Right kidney (tissue), 1 donor: Measurements from ENCODE around the gene LRGUK.

Experiments
- DNase-seq: peaks from one replicate; pipeline ENCODE4 v3.0.0-alpha.2; 2016

LRGUK gene

DNA sequence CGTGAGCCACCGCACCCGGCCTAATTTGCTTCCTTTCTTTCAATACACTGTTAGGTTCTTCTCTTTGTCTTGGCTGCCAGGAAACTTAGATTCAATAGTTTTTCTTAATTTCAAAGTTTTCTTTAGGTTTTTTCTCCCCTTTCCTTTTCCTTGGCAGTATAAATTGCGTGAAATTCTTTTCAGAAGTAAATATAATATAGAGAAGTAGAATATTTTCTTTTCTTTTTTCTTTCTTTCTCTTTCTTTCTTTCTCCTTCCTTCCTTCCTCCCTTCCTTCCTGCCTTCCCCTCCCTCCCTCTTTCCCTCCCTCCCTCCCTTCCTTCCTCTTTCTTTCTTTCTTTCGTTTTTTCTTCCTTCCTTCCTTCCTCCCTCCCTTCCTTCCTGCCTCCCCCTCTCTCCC is 1.7 kb downstream of the LRGUK start:
- DNase-seq, result no peak

DNA sequence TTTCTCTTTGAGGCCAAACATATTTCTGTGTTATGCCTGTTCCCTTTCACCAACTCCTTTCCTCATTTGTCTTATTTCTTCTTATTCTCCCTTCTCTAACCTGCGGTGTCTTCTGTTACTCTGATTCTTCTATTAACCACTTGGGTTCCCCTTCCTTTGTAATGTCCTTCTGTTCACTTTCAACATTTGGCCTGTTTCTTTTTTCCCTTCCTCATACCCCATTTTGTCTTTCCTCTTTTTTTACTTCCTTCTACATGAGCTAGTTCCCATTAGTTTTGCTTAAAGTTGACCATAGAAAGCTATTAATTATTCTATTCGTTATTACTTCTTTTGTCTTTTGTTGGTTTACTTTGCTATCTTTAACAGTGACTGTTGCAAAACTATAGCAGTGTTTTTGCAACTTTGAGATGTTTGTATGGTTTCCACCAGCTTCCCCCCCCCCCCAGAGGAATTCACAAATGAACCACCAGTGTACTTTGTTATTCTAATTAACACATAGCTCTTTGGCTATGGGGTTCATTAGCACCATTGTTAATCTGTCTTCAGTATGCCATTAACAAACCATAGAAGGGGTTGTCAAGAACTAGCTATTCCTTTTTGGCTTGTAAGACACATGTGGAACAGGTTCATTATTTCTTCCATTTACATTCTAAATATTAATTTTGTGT is 2.9 kb downstream of the LRGUK start:
- no peak for DNase-seq

DNA sequence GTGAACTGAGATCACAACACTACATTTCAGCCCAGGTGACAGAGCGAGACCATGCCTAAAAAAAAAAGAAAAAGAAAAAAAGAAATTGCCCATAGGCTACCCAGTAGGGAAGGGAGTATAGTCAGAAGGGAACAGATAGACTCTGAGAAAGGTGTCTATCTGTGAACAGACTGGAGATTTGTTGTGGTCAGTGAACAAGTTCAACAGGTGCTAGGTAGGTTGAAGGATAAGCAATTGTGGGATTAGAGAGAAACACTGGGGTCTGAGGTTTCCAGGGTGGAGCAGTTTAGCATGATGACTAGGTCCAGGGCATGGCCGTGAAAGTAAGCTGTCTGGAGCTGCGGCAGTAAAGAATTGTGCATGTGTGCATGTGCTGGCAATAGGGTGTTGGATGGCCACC is 6.9 kb downstream of the LRGUK start:
- DNase-seq, result no peak

DNA sequence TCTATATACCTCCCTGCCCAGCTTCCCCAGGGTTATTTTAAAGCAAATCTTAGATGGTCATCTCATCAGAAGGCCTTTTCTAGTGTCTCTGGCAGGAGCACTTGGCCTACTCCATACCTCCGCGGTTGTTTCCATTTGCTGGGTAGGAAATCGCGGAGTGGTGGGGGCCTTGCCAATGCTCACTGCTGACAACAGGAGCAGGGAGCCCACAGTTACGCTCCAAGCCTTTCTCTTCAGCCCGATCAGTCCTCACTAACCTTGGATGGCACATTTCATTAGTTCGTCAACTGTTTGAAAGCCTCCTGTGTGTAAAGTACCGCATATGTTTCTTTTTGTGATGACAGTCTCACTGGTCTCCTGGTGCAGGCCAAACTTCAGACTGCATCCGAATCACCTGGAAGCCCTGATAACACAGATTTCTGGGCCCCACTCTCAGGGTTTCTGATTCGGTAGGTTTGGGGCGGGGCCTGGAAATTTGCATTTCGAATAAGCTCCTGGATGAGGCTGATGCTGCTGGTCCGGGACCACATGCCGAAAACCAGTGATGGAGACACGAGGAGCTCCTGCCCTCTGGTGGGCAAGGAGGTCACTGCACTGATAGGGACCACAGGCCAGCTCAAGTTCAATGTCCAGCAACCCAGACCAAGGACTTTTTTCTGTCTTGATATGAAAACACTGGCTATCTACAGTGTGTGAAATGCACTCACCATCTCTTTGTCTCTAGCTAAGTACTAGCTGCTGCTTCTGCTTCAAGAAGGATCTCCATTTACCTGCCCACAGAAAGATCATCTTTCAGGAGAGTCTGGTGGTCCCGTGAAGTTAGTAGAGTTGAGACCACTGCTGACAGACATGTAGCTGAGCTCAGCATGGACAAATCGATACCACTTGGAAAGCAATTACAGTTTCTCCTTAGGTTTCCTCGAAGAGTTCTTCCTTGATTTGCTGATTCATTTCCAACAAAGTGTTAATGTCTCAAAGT is 14.0 kb downstream of the LRGUK start:
- peak; percentile 47 for DNase-seq

DNA sequence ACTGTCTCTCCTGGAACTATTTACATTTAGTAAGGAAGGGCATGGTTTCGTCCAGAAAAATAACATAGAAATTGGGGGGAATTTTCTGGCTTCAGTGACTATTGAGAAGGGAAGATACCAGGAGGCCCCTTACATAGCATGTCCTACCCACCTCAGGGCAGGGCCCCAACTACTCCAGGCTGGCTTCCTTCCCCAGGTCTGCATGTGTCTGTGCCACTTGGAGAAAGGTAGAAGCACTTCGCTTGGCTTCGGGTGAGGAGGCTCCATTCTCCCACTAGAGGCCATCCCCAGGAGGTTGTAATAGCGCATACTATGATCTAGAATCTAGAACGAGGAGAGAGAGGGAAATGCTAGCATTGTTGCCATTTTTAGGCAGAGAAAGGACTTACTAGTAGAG is 14.7 kb downstream of the LRGUK start:
- no peak for DNase-seq

DNA sequence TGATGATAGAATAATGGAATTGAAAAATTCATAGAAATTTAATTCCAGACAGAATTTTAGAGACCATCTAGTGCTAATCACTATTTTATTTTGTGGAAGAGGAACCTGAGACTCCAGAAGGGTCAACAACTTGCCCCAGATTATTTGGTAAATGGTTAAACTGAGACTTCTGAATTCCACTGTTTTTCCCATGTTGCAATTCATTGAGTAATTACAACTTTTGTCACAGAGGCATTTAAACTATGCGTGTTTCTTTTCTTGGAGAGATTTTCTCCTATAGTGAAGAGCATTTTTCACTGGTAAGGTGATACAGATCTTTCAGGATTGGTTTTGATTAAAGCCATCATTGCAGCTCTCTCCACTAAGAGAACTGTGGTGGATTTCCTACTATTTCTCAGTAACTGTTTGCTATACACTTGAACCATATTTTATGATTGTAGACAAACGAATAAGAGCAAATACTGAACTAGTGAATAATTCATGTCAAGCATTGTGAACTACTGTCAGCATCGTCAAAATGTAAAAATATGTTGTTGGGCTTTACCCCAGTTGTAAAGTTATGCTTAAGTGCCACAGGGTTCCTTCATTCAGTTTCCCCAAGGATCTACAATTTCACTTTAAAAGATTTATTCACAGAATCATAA is 26.5 kb downstream of the LRGUK start:
- no peak for DNase-seq

DNA sequence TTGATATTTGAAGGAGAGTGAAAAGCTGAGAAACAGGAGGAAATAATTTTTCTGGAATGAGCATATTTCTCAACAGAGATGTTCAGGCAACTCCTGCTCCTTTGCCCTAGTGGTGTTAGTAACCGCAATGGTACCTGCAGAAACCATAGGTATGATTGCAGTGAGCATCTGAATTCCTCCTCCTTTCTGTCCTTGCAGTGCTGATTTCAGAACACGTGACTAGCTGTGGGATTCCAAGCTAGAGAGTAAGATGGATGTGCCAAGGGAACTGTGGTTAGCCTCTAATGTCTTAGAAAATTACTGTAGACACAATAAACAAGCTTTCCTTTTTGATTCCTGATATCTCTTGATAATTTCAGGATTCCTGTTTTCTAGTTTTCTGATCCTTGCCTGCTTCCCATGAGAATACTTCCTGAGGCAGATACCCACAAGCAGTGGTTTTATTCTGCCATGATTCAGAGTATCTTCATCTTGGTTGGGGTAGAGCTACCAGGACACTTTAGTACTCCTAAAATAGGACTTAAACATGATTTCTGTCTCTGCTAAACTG is 27.5 kb downstream of the LRGUK start:
- DNase-seq, result no peak

DNA sequence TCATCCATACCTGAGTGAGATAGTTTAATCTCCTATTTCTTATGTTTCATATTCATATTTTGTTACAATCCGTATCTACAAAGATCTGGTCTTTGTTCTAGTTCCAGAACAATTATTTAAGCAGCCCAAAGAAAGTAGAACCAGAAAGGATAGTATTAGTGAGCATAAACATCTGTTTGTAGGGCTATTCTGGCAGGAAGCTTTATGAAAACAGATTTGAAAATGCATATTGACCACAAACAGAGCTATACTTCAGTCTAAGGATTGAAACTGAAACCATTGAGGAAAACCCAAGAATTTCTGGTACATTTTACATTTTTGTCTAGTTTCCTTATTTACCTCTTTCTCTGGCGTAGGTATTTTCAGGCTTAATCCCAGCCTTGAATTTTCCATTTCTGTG is 28.1 kb downstream of the LRGUK start:
- DNase-seq, result no peak

DNA sequence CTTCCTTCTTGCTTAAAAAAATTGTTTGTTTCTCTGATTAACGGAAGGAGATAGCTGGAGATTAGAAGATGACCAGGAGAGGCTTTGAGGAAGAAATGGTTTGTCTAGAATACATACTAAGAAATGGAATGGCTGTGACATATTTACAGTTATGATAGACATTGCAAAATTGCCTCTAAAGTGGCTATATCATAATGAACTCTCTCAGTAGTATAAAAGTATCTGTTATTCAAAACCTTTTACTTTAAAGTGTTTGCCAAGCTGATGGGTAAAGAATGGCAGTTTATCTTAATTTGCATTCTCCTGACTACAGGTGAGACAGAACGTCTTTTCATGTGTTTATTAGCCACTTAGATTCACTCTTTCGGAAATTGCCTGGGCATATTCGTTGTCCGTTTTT is 28.7 kb downstream of the LRGUK start:
- no peak for DNase-seq

DNA sequence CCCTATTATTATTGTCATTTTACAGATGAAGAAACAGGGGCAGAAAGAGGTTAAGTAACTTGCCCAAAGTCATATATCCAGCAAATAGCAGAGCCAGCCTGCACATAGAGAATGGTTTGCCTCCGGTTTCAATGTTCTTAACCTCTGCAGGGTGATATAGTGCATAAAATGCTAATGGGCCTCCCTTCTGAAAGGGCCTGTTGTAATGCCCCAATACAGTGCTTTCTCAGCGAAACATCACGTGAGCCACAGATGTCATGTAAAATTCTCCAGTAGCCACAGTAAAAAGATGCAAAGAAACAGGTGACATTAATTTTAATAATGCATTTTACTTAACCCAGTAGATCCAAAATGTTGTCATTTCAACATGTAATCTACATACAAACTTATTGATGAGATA is 38.1 kb downstream of the LRGUK start:
- no peak for DNase-seq

DNA sequence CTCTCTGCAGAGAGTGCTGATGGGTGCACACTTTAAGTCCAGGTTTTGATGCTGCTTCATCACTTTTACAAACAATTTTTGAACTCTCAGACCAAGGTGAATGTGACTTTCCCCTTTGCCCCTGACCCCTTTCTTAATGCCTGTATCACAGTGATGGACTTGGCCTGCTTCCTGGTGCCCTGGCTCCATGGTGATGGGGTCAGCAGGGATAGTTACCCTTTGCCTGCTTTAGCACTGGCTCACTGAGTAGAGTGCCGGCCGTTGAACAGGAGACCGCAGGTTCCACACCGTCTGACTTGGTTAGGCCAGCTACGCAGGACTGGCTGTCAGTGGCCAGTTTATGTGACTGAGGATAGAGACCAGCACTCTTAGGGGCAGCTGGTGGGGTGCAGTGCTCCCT is 40.1 kb downstream of the LRGUK start:
- no peak for DNase-seq

DNA sequence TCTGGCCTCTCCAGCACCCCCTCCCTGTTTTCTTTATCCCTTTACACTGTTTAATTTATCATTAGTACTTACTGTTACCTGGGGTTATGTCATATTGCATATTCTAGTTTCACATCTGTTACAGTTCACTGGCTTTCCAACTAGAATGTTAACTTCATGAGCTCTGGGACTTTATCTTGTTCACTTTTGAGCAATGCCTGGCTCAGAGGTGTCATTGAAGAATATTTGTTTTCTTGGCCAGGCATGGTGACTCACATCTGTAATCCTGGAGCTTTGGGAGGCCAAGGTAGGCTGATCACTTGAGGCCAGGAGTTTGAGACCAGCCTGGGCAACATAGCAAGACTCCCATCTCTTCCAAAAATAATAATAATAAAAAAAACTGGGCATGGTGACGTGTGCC is 40.7 kb downstream of the LRGUK start:
- no peak for DNase-seq

DNA sequence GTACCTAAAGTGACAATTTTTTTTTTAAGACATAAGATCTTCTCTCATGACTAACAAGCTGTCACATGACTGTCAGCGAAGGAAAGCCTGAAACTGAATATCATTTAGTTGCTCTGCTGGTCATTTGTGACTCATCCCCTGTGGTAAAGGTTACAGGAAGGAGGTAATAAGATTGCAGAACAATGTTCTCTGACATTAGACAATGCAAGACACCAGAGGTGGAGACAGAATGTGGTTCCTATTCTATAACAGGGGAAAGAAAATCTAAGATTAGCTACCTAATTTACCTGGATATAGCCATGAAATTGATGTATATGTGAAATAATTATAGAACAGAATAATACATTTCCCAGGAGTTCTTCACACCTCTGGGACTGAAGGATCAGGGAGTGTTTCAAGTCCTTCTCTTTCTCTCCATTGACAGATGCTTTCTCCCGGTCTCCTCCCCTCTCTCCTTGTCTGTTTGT is 47.7 kb downstream of the LRGUK start:
- DNase-seq, result no peak

DNA sequence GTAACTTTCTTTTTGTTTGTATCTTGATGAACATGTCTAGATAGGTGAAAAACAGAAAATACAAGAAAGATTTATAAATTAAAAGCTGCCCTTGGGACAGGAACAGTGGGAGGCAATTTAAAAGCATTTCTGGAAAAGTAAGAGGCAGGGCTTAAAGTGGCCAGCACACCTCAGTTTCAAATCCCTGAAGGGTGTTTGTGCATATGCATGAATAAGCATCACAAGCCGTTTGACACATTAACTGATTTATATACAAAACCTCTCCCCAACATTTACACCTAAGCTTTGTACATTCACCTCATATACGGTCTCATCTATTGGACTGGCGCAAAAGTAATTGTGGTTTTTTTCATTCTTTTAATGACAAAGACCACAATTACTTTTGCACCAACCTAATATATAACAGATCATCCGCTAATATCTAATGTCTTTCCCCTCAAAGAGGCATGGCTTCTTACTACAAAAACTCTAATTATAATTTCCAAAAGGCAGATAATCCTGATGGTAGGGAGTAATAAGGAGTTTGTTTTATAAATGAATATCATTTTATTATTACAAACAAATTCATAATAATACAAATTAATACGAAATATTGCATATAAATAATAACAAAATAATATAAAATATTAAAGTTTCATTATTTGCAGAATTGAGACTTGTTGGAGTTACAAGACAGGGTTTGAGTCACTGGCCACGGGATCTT is 48.3 kb downstream of the LRGUK start:
- no peak for DNase-seq

DNA sequence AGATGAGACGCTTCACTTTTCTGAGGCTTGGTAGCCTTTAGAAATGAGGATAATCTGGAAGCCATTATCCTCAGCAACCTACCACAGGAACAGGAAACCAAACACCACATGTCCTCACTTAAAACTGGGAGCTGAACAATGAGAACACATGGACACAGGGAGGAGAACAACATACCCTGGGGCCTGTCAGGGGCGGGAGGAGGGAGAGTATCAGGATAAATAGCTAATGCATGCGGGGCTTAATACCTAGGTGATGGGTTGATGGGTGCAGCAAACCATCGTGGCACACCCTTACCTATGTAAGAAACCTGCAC is 48.9 kb downstream of the LRGUK start:
- DNase-seq, result no peak

DNA sequence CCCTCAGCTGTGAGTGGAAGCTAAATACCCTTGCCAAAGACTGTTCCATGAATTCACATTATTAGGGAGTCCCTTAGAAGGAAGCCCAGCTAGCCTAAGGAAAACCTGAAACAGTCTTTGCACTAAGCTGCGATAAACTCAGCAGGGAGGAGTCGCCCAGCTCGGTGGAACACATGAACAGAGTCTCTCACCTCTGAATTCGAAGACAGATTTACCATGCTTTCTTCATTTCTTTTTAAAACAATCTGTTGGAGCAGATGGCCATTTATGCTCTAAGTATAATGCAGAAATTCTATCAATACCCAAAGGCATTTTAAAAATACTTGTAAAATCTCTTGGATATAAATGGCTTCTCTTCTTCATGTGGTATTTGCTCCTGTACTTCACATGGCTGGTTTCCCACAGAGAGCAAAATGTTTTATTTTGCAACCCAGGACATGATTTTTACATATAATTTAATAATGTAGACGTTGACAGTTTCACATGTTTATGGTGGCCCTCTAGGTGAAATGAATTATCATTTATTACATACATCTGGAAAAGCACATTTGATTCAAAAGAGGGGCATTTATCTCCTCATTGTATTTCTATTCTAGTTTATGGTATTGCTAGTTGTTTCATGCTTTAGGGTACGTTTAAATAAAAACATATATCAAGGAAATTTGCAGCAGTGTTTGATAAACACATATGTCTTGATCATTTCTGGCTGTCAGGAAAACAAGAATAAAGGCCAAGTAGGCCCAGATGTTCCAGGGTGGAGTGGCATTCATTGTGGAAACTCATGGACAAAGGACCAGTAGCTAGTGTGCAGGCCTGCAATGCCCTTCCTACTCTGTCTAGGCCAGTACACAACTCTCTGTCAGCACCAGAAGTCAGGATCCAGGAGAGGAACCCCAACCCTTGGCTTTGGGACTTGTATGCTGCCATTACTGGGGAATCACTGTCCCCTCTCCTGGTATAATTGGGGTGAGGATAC is 52.2 kb downstream of the LRGUK start:
- DNase-seq, result no peak

DNA sequence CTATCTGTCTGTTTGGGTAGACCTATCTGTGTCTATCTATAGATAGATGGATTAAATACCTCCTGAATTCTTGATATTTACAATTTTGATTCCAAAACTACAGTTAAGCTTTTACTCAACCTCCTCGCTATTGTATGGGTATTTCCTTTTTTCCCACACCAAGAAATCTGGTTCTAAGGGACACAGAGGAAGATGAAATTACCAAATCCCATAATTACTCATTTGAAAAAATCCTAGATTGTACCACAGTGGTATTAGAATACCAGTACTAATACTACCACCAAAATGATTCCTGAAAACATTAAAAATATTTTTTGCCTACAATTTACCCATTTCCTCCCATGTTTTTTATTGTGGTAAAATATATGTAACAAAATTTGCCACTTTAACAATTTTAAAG is 53.2 kb downstream of the LRGUK start:
- no peak for DNase-seq

DNA sequence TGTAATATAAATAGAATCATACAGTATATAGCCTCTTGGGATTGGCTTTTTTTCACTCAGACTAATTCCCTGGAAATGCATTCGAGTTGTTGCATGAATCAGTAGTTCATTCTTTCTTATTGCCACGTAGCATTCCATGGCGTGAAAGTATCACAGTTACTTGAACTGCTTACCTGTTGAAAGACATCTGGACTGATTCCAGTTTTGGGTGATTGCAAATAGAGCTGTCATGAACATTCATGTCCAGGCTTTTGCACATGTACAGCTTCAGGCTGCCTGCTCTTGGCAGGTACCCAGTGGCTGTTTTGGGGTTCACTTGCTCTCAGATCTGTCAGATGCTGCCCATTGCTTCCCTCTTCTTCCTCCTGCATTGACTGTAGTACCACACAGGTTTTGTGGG is 54.9 kb downstream of the LRGUK start:
- DNase-seq, result no peak

DNA sequence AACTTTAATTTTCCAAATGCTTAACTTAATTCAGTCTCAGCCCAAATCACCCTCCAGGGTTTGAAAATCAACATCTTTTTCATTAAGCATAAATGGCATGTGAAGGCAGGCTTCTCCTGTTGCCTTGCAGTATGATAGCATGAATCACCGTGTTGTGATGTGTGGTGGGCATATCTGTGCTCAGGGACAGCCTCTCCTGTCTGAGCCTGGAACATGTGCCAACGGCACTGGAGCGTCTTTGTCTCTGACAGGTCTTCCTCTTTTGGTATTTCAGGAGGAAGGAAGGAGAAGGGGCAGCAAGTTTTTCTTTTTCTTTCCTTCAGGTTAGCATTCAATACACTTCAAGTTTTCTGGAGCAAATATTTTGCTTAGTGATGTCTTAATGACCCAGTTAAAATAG is 57.6 kb downstream of the LRGUK start:
- no peak for DNase-seq

DNA sequence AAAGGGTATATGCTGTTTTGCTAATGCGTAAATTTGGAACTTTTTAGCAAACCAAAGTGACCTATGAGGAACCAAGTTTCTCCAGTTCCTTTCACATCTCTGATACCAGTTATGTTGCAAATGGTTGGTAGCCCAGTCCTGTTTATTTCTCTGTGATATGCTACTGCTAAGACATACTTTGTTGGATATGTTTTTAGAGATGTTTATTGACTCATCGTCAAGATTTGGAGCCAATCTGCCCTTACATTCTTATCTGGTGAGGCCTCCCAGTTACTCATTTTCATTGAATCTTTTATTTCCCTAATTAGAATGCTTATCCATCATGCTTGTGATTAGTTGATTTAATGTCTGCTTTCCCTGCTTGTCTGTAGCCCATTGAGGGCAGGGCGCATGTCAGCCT is 58.9 kb downstream of the LRGUK start:
- DNase-seq, result no peak

DNA sequence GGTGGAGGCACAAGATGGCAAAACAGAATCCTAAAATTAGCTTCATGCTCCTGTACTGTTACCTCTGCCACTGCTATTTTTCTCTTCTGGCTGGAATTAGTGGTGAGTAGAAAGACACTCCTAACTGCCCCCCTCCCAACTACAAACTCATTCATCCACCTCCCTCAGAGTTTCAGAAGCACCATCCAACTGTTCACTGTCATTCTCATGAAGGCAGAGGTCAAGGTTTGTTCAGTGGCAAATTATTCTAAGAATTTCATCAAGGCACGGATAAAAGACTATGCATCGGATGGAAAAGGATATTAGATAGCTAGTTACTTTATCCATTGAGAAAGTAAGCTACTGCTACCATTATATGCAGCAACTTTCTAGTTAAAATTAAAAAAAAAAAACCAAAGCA is 59.7 kb downstream of the LRGUK start:
- no peak for DNase-seq
